GM18505 (cell line): ENCODE results near the gene MYL3.

Experiments
- ATAC-seq: cut with Tn5 transposase; IDR thresholded peaks from one replicate; pipeline ENCODE4 v1.9.1; 2021; ENCODE audit not compliant: unreplicated experiment
- POLR2A ChIP-seq: IDR thresholded peaks from 4 replicates; pipeline ENCODE4 v1.6.1; 2011; ENCODE audit warnings: borderline replicate concordance; ENCODE audit not compliant: insufficient read depth, insufficient read length; ENCODE audit errors: extremely low read depth

Gene MYL3

GRCh38 chr3:46883054-46883829 is 20.0 kb upstream of the MYL3 start:
- no peak for TF ChIP-seq POLR2A
- ATAC-seq = no peak

- TF ChIP-seq POLR2A = no peak
- no peak for ATAC-seq
Measured at GRCh38 chr3:46882377-46883053, 19.3 kb upstream of the MYL3 start.

- no peak for TF ChIP-seq POLR2A
- ATAC-seq = no peak
Measured at GRCh38 chr3:46881596-46882376, 18.5 kb upstream of the MYL3 start.

- ATAC-seq = no peak
- no peak for TF ChIP-seq POLR2A
Measured at GRCh38 chr3:46880884-46881595, 17.8 kb upstream of the MYL3 start.

- no peak for TF ChIP-seq POLR2A
- ATAC-seq = no peak
Measured at GRCh38 chr3:46878781-46879436, 15.7 kb upstream of the MYL3 start.

- no peak for TF ChIP-seq POLR2A
- ATAC-seq = no peak
Measured at GRCh38 chr3:46877406-46878125, 14.3 kb upstream of the MYL3 start, which contains the start of gene PTH1R. Gene PTH1R (plus strand): TSS chr3:46877721. CDS start chr3:46883560, 5,839 bp downstream.

- no peak for ATAC-seq
- TF ChIP-seq POLR2A = no peak
Measured at GRCh38 chr3:46876313-46877300, 13.4 kb upstream of the MYL3 start.

- ATAC-seq = no peak
- no peak for TF ChIP-seq POLR2A
Measured at GRCh38 chr3:46875560-46875959, 12.3 kb upstream of the MYL3 start.

- no peak for ATAC-seq
- no peak for TF ChIP-seq POLR2A
Measured at GRCh38 chr3:46874430-46874829, 11.2 kb upstream of the MYL3 start.

- ATAC-seq = no peak
- no peak for TF ChIP-seq POLR2A
Measured at GRCh38 chr3:46873521-46873920, 10.3 kb upstream of the MYL3 start.

GRCh38 chr3:46871222-46871621 is 8.0 kb upstream of the MYL3 start:
- no peak for TF ChIP-seq POLR2A
- no peak for ATAC-seq
